Heart left ventricle (tissue), 13 donors: ENCODE measurements around the gene MICU1.

ENCODE experiments used
- POLR2A ChIP-seq, 2 donors: fragments of 450-650 bp; IDR thresholded peaks; one replicate each; pipeline ENCODE4 v1.6.1; 2017; ENCODE audit warnings: antibody characterized with exemption in 2 of 2, mild to moderate bottlenecking in 2 of 2, moderate library complexity in 2 of 2
- TF ChIP-seq, protein P1 (sequence below), 12 donors: fragments of 200-600 bp; sonication (generic) in 4 of 12; IDR thresholded peaks; one replicate each; pipeline versions ENCODE4 v1.5.0 to v1.8.0; 2018 to 2022; ENCODE audit warnings: antibody characterized with exemption in 12 of 12, mild to moderate bottlenecking in 5 of 12
- donor health status: ischemic (EF 13 %, LVEDD 7.1; RV severe dilation, severe dysfunction).
- donor health status: DM: no; HTN: yes; CAD: no.
- donor health status: DM: no; HTN: no; CAD: no.
- donor health status: ischemic (EF 25% LVEDD 6.9; RV normal size, moderate dysfunction).
- donor health status: ischemic (EF 25% LVEDD 5.7; RV mildly dilated, moderate dysfunction).
- donor health status: ischemic (EF 35%, LVEDD 5.7; RV mildly dilated, moderate dysfunction).
- donor health status: nonischemic (EF 11% LVEDD 7.7; RV severe dilation, severe dysfunction).
- donor health status: DM: yes; HTN: yes; CAD: no.
- donor health status: PGD.
- donor health status: ischemic (EF 29% LVEDD 5.4; RV normal size, mild dysfunction).
- donor health status: nonischemic (EF 23%, LVEDD 6.1; RV moderate dilation, normal function).

DNA sequence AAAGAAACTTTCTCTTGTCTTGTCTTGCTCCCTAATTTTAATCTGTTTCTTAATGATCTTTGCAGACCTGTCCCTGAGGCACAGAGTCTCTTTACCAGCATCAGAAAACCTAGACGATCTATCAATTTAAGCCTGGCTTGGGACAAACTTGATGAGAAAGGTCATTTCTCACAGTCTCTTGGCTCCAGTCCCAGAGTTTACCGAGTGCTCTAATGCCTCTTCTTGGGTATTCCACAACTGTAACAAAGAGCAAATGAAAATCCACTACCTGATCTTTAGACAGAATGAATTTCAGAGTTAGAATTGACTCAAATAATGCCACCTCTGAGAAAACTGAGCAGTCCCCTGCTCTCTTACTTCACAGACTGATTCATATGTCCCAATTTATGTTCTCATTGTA, 164.8 kb downstream of the MICU1 start:
- TF ChIP-seq POLR2A (IDR thresholded peaks at IDR 0.05): no peak
- TF ChIP-seq, protein P1, sequence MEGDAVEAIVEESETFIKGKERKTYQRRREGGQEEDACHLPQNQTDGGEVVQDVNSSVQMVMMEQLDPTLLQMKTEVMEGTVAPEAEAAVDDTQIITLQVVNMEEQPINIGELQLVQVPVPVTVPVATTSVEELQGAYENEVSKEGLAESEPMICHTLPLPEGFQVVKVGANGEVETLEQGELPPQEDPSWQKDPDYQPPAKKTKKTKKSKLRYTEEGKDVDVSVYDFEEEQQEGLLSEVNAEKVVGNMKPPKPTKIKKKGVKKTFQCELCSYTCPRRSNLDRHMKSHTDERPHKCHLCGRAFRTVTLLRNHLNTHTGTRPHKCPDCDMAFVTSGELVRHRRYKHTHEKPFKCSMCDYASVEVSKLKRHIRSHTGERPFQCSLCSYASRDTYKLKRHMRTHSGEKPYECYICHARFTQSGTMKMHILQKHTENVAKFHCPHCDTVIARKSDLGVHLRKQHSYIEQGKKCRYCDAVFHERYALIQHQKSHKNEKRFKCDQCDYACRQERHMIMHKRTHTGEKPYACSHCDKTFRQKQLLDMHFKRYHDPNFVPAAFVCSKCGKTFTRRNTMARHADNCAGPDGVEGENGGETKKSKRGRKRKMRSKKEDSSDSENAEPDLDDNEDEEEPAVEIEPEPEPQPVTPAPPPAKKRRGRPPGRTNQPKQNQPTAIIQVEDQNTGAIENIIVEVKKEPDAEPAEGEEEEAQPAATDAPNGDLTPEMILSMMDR (IDR thresholded peaks at IDR 0.05): no peak
